Left cardiac atrium (tissue), 4 donors: ENCODE results near the gene BRIP1. TPM values are rescaled to one million over a fixed set of nuclear protein-coding genes. Genes with fewer than 3 reads are reported as not detected.

Experiments used
- ATAC-seq, 2 donors: fragments of 200-7000 bp; cut with Tn5 transposase; one replicate each; pipeline ENCODE4 v1.9.1; 2020; ENCODE audit warnings: mild to moderate bottlenecking in 2 of 2, moderate library complexity in 2 of 2
- DNase-seq: peaks from one replicate; pipeline ENCODE4 v3.0.0-alpha.2; 2020
- intact Hi-C, 2 donors: fragments of 100-400 bp; cut with DNase I; formaldehyde crosslinking; loops; one replicate each; pipeline versions ENCODE4 v1.14.1 to v1.15.1; 2022 to 2023
- total RNA-seq, 2 donors: library from RNA; stranded (reverse); fragmentation: NEBNext Ultra II Directional; extraction: Animal tissue kit (Norgen Biotek cat#: 25700); gene quantifications; one replicate each; pipeline ENCODE4 v1.2.1, GENCODE V29; 2021
- donor health status: DM: no; HTN: yes; CAD: no.
- donor health status: DM: no; HTN: yes; CAD: no; lungs with severe emphysema.
- donor health status: DM: yes; HTN: yes; CAD: no.
- donor health status: Dilated cardiomyopathy.

Gene BRIP1
- total RNA-seq, 2 donors from 2014 or later: 0.10 to 0.77 TPM

DNA sequence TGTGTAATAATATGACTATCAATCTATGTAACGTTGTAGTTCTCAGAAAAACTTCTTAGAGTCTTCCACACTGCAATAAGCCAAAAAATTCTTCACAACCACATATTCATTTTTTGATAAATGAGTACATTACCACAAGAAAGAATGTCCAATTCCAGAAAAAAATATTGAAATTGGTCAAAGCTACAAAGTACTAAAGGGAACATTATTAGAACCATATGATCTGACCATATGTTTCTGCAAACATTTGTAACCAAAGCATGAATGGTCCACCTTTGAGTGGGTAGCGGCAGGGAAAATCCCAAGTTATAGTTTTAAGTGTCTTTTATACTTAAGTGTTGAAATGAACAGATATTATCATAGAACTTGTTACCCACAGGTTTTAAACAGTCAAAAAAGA lies 200.6 kb downstream of the BRIP1 start:
- ATAC-seq (no peak), DNase-seq (no peak)
- intact Hi-C loops: no loop called here

- no peak for ATAC-seq
- DNase-seq: no peak
- intact Hi-C loops: no loop called here
Measured at GRCh38 chr17:61662186-61662585, 201.1 kb downstream of the BRIP1 start.

DNA sequence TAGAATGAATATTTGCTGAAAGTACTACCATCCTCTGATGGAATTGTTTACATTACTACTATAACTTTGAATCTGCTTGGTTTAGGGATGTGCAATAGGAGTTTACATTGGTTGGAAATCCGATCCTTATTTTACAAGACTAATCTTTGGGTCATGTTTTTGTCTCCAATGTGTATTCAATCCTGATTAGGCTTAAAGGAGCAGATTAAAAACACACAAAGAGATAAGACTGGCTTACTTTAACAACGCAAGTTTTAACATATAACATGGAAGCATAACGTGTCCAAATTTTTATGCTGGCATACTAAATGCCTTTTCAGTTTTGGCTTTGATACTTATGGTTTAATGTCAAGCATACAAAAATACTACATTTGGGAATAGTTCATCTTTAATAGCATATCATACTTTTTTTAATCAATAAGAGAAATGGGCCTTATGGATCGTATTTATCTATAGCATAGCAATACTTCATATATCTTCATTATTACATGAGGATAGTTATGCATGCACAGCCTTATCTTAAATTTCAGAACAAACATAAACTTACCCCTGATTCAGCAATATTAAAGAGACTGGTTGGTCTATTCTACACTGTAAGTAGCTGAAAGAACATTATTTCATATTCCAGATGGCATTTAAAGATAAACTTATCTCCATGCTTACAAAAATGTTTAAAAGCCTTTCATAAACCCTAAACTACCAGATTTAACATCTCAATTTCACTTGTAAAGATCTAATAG lies 202.4 kb downstream of the BRIP1 start:
- no peak for ATAC-seq
- DNase-seq: no peak
- intact Hi-C loops: no loop called here

DNA sequence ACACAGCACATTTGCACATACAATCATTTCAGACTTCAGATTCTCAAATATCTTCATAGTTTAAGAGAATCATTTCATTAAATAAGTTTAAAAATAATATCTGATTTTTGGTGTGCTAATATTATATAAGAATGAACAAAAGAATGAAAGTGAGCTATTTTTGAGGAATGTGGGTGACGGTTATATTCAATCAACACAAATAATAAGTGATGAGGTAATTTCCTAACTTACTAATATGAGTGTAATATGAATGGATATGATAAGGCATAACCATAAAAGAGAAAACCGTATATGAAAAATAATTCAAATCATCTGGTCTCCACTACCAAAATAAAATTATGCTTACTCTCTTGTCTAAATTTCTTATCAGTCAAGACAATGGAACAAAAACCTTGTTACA lies 203.9 kb downstream of the BRIP1 start:
- no peak for ATAC-seq
- intact Hi-C loops: no loop called here

DNA sequence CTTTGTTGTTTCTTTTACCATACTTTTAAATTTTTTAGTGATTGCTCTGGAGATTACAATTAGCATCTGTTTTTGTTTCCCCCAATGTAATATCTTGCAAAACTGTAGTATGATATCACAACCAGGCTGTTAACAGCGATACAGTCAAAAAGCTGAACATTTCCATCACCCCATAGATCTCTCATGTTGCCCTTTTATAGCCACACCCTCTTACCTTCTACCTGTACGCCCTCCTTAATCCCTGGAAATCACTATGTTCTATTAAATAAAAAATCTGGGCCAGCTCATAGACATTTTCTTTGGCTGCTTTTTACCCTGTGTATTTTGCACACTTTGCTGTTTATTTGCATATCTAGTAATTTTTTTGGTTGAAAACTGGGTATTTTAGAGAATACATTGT lies 205.1 kb downstream of the BRIP1 start:
- no peak for ATAC-seq
- intact Hi-C loops: no loop called here
- DNase-seq: no peak

More for the DNA sequence above, 203.9 kb downstream of the BRIP1 start:
- DNase-seq: no peak

GRCh38 chr17:61657338-61657737 lies 206.0 kb downstream of the BRIP1 start:
- ATAC-seq (no peak), DNase-seq (no peak)
- intact Hi-C loops: no loop called here

DNA sequence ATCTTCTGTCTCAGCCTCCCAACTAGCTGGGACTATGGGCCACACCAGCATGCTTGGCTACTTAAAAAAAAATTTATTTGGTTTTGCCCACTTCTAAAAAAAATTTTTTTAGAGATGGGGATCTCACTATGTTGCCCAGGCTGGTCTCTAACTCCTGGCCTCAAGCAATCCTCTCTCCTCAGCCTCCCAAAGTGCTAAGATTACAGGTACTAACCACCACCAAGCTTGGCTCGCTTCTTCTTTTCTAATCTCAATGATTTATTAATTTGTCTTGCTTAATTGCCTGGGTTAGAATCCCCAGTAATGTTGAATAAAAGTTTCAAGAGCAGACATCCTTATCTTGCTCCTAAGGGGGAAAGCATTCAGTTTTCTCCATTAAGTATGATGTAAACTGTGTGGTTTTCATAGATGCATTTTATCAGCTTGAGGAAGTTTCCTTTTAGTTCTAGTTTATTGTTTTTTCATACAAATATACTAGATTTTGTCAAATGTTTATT lies 206.6 kb downstream of the BRIP1 start:
- ATAC-seq (no peak), DNase-seq (no peak)
- intact Hi-C loops: no loop called here

DNA sequence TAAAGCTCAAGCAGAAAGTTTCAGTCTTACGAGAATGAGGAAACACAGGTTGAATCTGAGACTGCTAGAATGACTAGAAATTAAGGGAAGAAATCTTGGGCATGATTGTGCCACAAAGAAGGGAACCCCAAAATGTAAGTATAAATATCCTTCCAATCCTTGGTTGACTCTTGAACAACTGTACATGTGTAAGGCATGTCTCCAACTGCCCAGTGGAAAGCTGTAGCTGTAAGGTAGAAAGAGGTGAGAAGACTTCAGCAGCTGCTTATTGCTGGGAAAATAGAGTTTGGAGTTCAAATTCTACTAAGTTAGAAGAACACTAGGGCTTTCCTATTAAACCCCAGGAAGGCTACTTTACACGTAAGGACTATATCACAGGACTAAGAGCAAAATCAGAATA lies 212.6 kb downstream of the BRIP1 start:
- DNase-seq (no peak), ATAC-seq (no peak)
- intact Hi-C loops: no loop called here

GRCh38 chr17:61648587-61648986 lies 214.7 kb downstream of the BRIP1 start:
- intact Hi-C loops: no loop called here
- ATAC-seq: no peak

DNA sequence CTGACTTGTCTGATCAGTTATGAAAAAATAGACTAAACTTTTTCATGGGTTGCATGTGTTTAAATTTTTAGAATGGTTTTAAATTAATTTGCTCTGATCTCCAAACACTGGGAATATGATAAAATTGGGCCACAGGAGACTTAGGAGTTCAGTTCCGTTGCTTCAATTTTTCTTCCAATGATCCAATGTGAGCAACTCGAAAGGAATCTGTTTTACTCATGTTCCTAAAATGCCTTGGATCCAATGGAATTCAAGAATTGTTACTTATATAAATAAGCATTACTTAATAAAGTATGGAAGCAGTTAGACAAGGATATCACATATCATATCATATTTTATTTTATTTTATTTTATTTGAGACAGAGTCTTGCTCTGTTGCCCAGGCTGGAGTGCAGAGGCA lies 216.3 kb downstream of the BRIP1 start:
- ATAC-seq (no peak), DNase-seq (no peak)
- intact Hi-C loops: no loop called here

More at GRCh38 chr17:61648587-61648986, 214.7 kb downstream of the BRIP1 start:
- DNase-seq: no peak

DNA sequence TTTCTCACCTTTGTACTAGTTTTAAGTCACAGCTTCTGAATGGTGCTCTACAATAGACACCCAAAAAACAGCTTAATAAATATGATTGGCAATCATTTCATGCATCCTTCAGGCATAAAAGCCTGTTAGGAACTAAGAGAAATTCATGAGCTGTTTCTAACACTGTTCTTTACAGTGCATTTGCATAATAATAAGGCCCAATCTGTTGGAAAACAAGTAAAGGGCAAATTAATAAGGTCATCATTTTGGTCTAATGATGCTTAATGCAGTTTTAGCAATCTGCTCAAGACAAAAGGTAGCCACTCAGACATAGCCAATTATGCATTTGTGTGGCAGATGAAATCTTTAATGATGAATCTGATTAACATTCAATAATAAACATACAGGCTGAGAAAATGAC lies 216.8 kb downstream of the BRIP1 start:
- ATAC-seq (no peak), DNase-seq (no peak)
- intact Hi-C loops: no loop called here

- ATAC-seq (no peak), DNase-seq (no peak)
- intact Hi-C loops: no loop called here
Measured at GRCh38 chr17:61645920-61646319, 217.4 kb downstream of the BRIP1 start.

DNA sequence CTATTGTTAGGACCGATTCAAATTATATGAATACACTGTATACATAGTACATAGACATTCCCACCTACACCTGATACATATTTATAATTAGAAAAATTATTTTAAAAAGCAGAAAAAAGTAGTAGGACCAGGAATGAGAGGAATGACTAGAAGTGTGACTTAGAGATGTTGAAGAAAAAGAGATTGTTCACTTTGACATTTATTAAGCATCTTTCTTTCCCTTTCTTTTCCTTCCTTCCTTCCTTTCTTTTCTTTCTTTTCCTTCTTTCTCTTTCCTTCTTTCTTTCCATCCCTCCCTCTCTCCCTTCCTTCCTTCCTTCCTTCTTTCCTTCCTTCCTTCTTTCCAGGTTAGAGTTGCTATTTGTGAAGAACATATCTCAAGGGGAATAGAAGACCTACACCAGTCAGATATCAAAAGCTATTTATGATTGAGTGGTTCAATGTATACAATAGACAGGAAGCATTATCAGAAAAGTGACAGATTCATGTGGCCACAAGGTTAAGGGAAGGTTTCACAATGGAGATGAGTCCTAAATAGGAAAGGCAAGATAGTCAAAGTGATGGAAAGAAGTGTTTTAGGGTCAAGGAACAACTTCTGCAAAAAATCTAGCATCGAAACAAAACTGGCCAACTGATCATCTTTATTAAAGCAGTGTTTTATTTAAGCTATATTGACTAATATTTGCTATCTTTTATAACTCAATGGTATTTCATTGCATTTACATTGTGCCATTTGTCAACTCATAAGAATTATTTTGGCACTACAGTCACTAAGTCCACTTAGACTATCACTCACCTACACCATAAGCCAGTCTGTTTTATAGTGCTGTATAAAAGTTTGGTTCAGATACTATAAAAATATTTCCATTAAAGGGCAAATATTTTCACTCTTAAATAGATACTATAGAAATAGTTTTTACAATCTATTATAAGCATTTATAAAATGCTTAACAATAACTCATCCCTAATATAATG lies 218.2 kb downstream of the BRIP1 start:
- intact Hi-C loops: no loop called here
- no peak for ATAC-seq
- DNase-seq: no peak

DNA sequence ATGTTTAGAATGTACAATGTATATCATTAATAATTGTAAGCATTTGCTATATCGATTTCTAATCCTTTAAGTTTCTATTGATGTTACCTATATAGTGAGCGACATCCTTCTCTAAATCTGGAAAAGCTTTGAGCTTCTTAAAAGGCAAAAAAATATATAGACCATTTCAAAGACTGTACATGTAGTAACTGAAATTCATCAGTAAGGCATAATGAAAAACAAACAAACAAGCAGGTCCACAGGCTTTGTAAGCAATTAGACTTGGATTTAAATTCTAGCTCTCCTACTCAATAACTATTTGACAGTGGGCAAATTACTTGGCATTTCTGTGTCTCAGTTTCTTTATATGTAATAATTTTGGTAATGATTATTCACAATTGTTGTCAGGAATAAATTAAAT lies 220.6 kb downstream of the BRIP1 start:
- DNase-seq (no peak), ATAC-seq (no peak)
- intact Hi-C loops: no loop called here

- intact Hi-C loops: no loop called here
- no peak for ATAC-seq
- no peak for DNase-seq
Measured at GRCh38 chr17:61641715-61642114, 221.6 kb downstream of the BRIP1 start.

DNA sequence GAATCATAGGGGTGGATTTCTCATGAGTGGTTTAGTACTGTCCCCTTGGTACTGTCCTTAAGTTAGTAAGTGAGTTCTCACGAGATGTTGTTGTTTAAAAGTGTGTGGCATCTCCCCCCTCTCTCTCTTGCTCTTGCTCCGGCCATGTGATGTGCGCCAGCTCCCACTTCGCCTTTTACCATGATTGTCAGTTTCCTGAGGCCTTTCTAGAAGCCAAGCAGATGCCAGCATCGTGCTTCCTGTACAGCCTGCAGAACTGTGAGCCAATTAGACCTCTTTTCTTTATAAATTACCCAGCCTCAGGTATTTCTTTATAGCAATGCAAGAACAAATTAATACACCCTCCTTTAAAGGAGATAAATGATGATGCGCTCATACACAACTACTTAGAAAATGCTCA lies 222.2 kb downstream of the BRIP1 start:
- intact Hi-C loops: no loop called here
- DNase-seq (no peak), ATAC-seq (no peak)

DNA sequence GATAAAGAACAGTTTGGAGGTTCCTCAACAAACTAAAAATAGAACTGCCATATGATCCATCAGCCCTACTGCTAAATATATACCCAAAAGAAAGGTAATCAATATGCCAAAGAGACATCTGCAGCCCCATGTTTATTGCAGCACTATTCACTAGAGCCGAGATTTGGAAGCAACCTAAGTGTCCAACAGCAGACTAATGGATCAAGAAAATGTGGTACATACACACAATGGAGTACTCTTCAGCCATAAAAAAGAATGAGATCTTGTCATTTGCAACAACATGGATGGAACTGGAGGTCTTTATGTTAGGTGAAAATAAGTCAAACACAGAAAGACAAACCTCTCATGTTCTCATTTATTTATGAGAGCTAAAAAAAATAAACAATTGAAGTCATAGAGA lies 223.5 kb downstream of the BRIP1 start:
- intact Hi-C loops: no loop called here

DNA sequence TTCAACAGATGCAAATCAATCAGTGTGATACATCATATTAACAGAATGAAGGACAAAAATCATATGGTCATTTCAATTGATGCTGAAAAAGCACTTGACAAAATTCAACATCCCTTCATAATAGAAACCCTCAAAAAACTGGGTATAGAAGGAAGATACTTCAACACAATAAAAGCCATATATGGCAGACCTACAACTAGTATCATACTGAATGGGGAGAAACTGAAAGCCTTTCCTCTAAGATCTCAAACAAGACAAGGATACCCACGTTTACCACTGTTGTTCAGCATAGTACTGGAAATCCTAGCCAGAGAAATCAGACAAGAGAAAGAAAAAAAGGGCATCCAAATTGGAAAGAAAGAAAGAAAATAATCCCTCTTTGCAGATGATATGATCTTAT lies 225.2 kb downstream of the BRIP1 start:
- ATAC-seq (no peak), DNase-seq (no peak)
- intact Hi-C loops: no loop called here

More for the DNA sequence above, 223.5 kb downstream of the BRIP1 start:
- ATAC-seq (no peak), DNase-seq (no peak)

GRCh38 chr17:61635913-61636432 lies 227.4 kb downstream of the BRIP1 start:
- ATAC-seq (no peak), DNase-seq (no peak)
- intact Hi-C loops: no loop called here

GRCh38 chr17:61634942-61635538 lies 228.3 kb downstream of the BRIP1 start:
- DNase-seq: no peak
- intact Hi-C loops: no loop called here
- ATAC-seq: no peak
